GM12864 (cell line): ENCODE measurements around the gene ERICH6B.

Experiments
- DNase-seq: peaks from one replicate; pipeline ENCODE4 v3.0.0-alpha.2; 2011; ENCODE audit warnings: low read depth
- H3K4me3 ChIP-seq: 2 replicates; pipeline ENCODE4 v1.5.1; 2011; ENCODE audit warnings: mild to moderate bottlenecking, low read depth, low read length, control low read depth
- TF ChIP-seq, protein P1 (sequence below): IDR thresholded peaks from 2 replicates; pipeline ENCODE4 v1.5.1; 2011; ENCODE audit warnings: low read depth, mild to moderate bottlenecking, moderate library complexity, low read length, control low read depth, inconsistent platforms; ENCODE audit errors: missing control alignments

ERICH6B gene

DNA sequence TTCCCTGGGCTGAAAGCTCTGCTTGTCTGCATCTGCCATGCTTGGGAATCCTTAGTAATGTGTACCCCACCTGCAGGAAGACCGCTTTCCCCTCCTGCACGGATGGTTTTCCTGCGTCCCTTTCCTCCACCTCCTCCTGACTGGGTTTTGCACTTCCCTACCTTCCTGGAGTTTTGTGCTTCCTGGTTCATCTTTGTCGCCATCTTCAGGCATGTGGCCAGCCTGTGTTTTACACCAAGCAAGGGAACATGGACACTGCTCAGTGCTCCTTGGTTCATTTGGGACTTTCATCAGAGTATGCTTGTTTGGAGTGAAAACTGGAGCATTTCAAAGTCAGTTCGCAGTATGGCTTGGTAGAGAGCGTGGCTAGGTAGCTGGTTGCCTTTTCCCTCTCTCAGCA is 30.7 kb downstream of the ERICH6B start:
- no peak overlapping the region for H3K4me3 ChIP-seq
- no peak for DNase-seq
- TF ChIP-seq, protein P1, sequence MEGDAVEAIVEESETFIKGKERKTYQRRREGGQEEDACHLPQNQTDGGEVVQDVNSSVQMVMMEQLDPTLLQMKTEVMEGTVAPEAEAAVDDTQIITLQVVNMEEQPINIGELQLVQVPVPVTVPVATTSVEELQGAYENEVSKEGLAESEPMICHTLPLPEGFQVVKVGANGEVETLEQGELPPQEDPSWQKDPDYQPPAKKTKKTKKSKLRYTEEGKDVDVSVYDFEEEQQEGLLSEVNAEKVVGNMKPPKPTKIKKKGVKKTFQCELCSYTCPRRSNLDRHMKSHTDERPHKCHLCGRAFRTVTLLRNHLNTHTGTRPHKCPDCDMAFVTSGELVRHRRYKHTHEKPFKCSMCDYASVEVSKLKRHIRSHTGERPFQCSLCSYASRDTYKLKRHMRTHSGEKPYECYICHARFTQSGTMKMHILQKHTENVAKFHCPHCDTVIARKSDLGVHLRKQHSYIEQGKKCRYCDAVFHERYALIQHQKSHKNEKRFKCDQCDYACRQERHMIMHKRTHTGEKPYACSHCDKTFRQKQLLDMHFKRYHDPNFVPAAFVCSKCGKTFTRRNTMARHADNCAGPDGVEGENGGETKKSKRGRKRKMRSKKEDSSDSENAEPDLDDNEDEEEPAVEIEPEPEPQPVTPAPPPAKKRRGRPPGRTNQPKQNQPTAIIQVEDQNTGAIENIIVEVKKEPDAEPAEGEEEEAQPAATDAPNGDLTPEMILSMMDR, result no peak

DNA sequence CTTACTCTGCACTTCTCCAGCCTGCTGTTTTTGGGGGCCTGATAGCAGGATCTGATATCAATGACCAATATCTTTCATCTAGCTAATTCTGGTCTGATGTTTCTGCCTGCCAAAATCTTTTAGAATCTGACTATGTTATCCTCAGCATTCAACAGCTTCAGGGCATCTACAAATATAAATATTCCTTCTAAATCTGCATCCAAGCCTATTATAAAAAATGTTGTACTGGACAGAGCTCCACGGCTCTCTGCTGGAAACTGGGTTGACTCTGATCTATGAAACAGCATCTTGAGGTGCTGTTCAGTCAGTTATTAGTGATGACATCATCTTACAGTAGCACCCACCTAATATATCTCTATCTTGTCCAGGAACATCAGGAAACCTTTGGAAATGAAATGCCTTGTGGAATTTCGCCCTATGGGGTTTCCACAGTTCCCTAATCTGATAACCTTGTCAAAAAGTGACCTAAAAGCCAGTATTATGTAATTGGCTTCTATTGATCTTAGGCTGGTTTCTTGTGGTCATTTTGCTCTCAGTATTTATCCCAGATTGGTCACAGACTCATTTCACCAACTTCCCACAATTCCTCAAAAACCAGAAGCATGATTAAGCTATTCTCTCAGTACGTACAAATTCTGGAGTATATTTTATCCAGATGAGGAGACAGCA is 33.0 kb downstream of the ERICH6B start:
- H3K4me3 ChIP-seq, result no peak overlapping the region
- no peak for DNase-seq
- TF ChIP-seq, protein P1, result no peak

DNA sequence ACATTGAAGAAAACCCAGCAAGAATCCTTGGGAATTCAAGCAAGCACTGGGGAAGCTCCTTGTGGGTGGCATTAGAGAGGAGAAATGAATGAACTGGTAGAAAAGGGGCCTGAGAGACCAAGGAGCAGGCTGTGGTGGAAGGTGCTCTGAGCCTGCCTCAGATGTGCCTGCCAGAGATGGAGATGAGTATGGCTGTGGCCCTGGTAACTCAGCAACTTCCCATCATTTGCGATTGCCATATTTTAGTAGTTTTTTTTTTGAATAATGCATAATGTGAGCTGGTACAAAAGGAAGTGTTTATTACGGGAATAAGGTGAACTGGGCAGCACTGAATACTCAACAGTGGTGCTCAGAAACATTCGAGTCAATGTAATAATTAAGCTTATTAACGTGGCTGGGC is 39.1 kb downstream of the ERICH6B start:
- TF ChIP-seq, protein P1, result no peak
- H3K4me3 ChIP-seq, result no peak overlapping the region
- DNase-seq, result no peak

DNA sequence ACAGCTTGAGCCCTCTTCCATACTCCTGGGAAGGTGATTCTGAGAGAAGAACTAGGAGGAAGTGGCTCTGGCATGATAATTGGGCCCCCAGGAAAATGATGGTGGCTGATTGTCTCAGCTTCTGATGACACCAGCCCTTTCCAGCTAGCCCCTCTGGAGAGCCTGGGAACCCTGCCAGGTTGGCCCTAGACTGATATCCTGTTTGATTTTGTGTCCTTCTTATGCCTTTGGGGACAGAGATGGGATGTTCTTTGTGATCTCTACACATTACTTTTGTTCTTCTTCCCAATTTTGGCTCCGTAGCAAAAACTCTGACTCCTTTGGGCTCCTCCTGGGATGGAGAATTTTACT is 39.7 kb downstream of the ERICH6B start:
- DNase-seq, result no peak
- no peak overlapping the region for H3K4me3 ChIP-seq
- TF ChIP-seq, protein P1, result no peak

DNA sequence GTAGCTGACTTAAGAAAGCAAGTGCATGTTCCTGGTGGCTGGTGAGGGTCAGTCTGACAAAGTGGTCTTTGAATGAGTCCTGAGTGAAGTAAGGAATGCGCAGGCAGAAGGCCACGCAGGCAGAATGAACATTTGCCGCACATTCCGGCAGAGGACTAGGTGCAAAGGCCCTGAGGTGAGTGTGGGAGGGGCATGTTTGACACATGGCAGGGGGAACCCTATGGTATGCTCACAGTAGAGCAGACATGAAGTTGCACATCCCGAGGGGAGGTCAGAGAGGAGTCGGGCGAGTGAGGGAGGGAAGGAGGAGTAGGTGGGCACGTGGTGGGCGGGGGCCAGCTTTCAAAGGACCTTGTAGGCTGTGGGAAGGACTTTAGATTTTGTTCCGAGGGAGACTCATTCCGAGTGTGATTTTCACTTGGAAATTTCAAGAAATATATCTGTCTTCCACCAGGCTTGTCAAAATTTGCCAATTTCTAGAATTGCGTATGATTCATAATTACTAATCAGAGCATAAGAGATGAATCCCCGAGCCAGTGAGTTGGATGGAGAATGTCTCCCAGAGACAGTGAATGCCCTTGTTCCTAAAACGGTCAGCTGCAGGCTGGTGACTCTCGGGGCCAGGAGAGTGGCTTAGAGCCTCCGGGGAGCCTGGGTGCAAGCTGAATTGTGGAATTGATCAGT is 40.3 kb downstream of the ERICH6B start:
- no peak overlapping the region for H3K4me3 ChIP-seq
- no peak for DNase-seq
- TF ChIP-seq, protein P1, result no peak

DNA sequence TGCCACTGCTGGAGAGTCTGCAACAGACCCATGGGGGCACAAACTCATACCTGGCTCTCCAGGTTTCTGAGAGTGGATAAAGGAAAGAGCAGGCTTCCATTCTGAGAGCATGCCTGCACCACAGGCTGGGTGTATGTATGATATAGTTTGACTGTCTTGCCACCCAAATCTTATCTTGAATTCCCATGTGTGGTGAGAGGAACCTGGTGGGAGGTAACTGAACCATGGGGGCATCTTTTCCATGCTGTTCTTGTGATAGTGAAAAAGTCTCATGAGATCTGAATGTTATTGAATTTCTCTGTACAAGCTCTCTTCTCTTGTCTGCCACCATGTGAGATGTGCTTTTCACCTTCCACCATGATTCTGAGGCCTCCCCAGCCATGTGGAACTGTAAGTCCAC is 50.2 kb downstream of the ERICH6B start:
- no peak for DNase-seq
- TF ChIP-seq, protein P1, result no peak
- no peak overlapping the region for H3K4me3 ChIP-seq
